Endodermal cell (in vitro differentiated cells): Measurements from ENCODE around the gene FUZ. TPM values are rescaled to one million over a fixed set of nuclear protein-coding genes. Genes with fewer than 3 reads are reported as not detected.

Source experiments
- DNase-seq: peaks from one replicate; pipeline ENCODE4 v3.0.0-alpha.2; 2017
- H3K27ac ChIP-seq: 2 replicates; pipeline ENCODE4 v1.5.1; 2013; ENCODE audit warnings: mild to moderate bottlenecking, low read depth, low read length, moderate library complexity
- H3K27me3 ChIP-seq: 2 replicates; pipeline ENCODE4 v1.6.1; 2013; ENCODE audit warnings: mild to moderate bottlenecking, low read length, moderate library complexity; ENCODE audit not compliant: insufficient read depth, control insufficient read depth, poor library complexity, severe bottlenecking
- H3K36me3 ChIP-seq: 2 replicates; pipeline ENCODE4 v1.7.0; 2013; ENCODE audit warnings: mild to moderate bottlenecking, low read length, moderate library complexity; ENCODE audit not compliant: control insufficient read depth, insufficient read depth
- H3K4me1 ChIP-seq: one replicate; pipeline ENCODE4 v1.7.0; 2013; ENCODE audit warnings: low read length; ENCODE audit not compliant: control insufficient read depth, insufficient read depth
- H3K4me3 ChIP-seq: 2 replicates; pipeline ENCODE4 v1.5.1; 2013; ENCODE audit warnings: mild to moderate bottlenecking, low read length, moderate library complexity
- H3K9ac ChIP-seq: 2 replicates; pipeline ENCODE4 v1.6.1; 2013; ENCODE audit warnings: mild to moderate bottlenecking, low read length, moderate library complexity; ENCODE audit not compliant: poor library complexity, severe bottlenecking; ENCODE audit errors: extremely low read depth
- H3K9me3 ChIP-seq: 2 replicates; pipeline ENCODE4 v1.6.1; 2013; ENCODE audit warnings: mild to moderate bottlenecking, low read length, moderate library complexity; ENCODE audit not compliant: control insufficient read depth
- H3K27ac Mint-ChIP-seq: 2 replicates; pipeline ENCODE4 v1.8.0; 2020; ENCODE audit warnings: mixed read lengths
- H3K27me3 Mint-ChIP-seq: 2 replicates; pipeline ENCODE4 v1.8.0; 2021; ENCODE audit warnings: mild to moderate bottlenecking, mixed read lengths; ENCODE audit not compliant: insufficient read depth
- H3K36me3 Mint-ChIP-seq: 2 replicates; pipeline ENCODE4 v1.8.0; 2020; ENCODE audit warnings: low read depth, mixed read lengths
- H3K4me1 Mint-ChIP-seq: 2 replicates; pipeline ENCODE4 v1.8.0; 2020; ENCODE audit warnings: mixed read lengths
- H3K4me3 Mint-ChIP-seq: 2 replicates; pipeline ENCODE4 v1.8.0; 2020; ENCODE audit warnings: mild to moderate bottlenecking, moderate library complexity, mixed read lengths
- H3K9me3 Mint-ChIP-seq: 2 replicates; pipeline ENCODE4 v1.8.0; 2020; ENCODE audit warnings: mild to moderate bottlenecking, mixed read lengths
- WGBS, 2 experiments: methylation state at CpG; one replicate each; pipeline versions ENCODE4 v1.1.5 to v1.1.7; 2013; ENCODE audit warnings: missing lambda C conversion rate in 2 of 2, mixed read lengths in 1 of 2; ENCODE audit not compliant: insufficient coverage in 1 of 2, insufficient read length in 1 of 2; 5-methylcytosine and 5-hydroxymethylcytosine counted together
- total RNA-seq, 2 donors: library from RNA; stranded (reverse); fragmentation: NEBNext Ultra II Directional in 1 of 2; extraction: Animal tissue kit (Norgen Biotek cat#: 25700) in 1 of 2; gene quantifications; 2 replicates in 1 of 2; 3 replicates in 1 of 2; pipeline ENCODE4 v1.2.1, GENCODE V29; 2021
- TF ChIP-seq, protein P1 (sequence below): fragments of 200-600 bp; sonication (generic); conservative IDR thresholded peaks from 2 replicates; pipeline ENCODE4 v1.5.0; 2021; ENCODE audit warnings: antibody characterized with exemption, mild to moderate bottlenecking

Gene FUZ
- total RNA-seq, 2 donors from 2014 or later, result 26.1 to 41.2 TPM

DNA sequence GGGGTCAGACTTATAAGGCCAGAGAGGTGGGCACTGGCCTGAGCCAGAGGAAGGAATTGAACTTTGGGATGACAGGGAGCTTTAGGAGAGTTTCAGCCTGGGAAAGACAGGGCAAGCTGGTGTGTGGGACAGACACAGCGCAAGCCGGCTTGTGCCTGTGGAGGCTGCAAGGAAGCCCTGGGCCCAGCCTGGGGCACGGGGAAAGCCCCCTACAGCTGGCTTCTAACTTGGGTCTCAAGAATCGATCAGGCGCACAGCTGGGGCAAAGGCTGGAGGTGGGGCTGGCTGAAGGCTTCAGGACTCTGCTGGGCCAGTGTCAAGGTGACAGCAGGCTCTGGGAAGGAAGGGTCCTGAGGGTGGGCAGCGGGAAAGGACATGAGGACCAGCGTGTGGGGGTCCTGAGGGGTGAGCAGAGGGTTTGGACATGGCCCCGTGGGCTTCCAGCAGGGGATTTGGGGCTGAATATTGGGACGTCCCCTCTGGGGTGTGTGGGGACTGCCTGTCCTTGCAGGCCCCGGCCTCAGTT is 40.8 kb upstream of the FUZ start:
- Mint-ChIP-seq H3K9me3 (peaks cover 5% of the 10 kb centered on the region), H3K27ac (no peak overlapping the region), H3K4me3 (peak overlapping the region; percentile 86), H3K27me3 (no peaks in the 10 kb centered on the region), H3K4me1 (peaks cover 21% of the 10 kb centered on the region), H3K36me3 (peaks cover 46% of the 10 kb centered on the region)
- no peak overlapping the region for H3K4me3 ChIP-seq
- peaks cover 47% of the 10 kb centered on the region for H3K36me3 ChIP-seq
- no peak overlapping the region for H3K9ac ChIP-seq
- TF ChIP-seq, protein P1, sequence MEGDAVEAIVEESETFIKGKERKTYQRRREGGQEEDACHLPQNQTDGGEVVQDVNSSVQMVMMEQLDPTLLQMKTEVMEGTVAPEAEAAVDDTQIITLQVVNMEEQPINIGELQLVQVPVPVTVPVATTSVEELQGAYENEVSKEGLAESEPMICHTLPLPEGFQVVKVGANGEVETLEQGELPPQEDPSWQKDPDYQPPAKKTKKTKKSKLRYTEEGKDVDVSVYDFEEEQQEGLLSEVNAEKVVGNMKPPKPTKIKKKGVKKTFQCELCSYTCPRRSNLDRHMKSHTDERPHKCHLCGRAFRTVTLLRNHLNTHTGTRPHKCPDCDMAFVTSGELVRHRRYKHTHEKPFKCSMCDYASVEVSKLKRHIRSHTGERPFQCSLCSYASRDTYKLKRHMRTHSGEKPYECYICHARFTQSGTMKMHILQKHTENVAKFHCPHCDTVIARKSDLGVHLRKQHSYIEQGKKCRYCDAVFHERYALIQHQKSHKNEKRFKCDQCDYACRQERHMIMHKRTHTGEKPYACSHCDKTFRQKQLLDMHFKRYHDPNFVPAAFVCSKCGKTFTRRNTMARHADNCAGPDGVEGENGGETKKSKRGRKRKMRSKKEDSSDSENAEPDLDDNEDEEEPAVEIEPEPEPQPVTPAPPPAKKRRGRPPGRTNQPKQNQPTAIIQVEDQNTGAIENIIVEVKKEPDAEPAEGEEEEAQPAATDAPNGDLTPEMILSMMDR, result no peak
- H3K9me3 ChIP-seq, result peaks cover 6% of the 10 kb centered on the region
- WGBS, 2 experiments, result 93 to 100% methylated on average over 2 to 9 of the region's 10 CpGs
- H3K27ac ChIP-seq, result no peak overlapping the region
- DNase-seq, result peak; percentile 48
- no peaks in the 10 kb centered on the region for H3K27me3 ChIP-seq
- peaks cover 5% of the 10 kb centered on the region for H3K4me1 ChIP-seq

- no peak overlapping the region for H3K27ac ChIP-seq
- TF ChIP-seq, protein P1, result no peak
- Mint-ChIP-seq H3K27me3 (no peaks in the 10 kb centered on the region), H3K4me1 (peaks cover 21% of the 10 kb centered on the region), H3K4me3 (peak overlapping the region; percentile 86), H3K36me3 (peaks cover 46% of the 10 kb centered on the region), H3K9me3 (peaks cover 7% of the 10 kb centered on the region), H3K27ac (peak overlapping the region; percentile 56)
- H3K9me3 ChIP-seq, result peaks cover 7% of the 10 kb centered on the region
- H3K27me3 ChIP-seq, result no peaks in the 10 kb centered on the region
- no peak for DNase-seq
- H3K4me1 ChIP-seq, result peaks cover 5% of the 10 kb centered on the region
- H3K36me3 ChIP-seq, result peaks cover 43% of the 10 kb centered on the region
- H3K9ac ChIP-seq, result peak overlapping the region; percentile 36
- WGBS, 2 experiments, result 92 to 94% methylated on average over 12 to 14 of the region's 14 CpGs
- peak overlapping the region; percentile 82 for H3K4me3 ChIP-seq
Observed at GRCh38 chr19:49852631-49853126, 39.6 kb upstream of the FUZ start.

GRCh38 chr19:49851456-49852259 is 38.6 kb upstream of the FUZ start:
- Mint-ChIP-seq H3K9me3 (peaks cover 7% of the 10 kb centered on the region), H3K36me3 (peaks cover 38% of the 10 kb centered on the region), H3K4me1 (peaks cover 21% of the 10 kb centered on the region), H3K27me3 (no peaks in the 10 kb centered on the region), H3K4me3 (peak overlapping the region; percentile 86), H3K27ac (peak overlapping the region; percentile 56)
- Histone ChIP-seq H3K9ac (peak overlapping the region; percentile 36), H3K27me3 (no peaks in the 10 kb centered on the region), H3K9me3 (peaks cover 7% of the 10 kb centered on the region), H3K36me3 (peaks cover 36% of the 10 kb centered on the region), H3K4me1 (peaks cover 5% of the 10 kb centered on the region), H3K27ac (peak overlapping the region; percentile 99), H3K4me3 (peak overlapping the region; percentile 82)
- WGBS, 2 experiments, result 2 to 4% methylated on average over 38 to 75 of the region's 78 CpGs
- TF ChIP-seq, protein P1, result no peak
- peak; percentile 90 for DNase-seq
